GM18508 (cell line): ENCODE results near the gene PCAT6.

Experiments used
- ATAC-seq: cut with Tn5 transposase; IDR thresholded peaks from one replicate; pipeline ENCODE4 v1.9.1; 2021; ENCODE audit warnings: moderate number of reproducible peaks; ENCODE audit not compliant: insufficient read depth, unreplicated experiment

PCAT6 gene

DNA sequence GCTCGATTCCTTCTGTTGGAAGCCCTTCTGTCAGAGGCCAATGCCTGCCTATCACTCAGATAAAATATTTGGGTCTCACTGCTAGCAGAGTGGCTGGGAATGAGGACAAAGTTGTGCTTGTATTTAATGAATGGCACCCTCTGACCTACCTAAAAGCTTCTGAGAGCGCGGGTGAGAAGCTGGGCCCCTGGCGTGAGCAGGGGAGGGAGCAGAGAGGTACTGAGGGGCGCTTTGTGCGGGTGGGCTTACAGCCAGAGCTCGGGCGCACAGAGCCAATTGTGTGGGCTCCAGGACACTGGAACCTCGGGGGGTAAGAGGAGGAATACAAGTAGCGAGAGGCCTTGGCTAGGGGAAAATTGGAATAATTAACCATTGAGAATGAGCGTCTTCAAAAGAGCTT lies 32.3 kb downstream of the PCAT6 start:
- ATAC-seq: no peak

DNA sequence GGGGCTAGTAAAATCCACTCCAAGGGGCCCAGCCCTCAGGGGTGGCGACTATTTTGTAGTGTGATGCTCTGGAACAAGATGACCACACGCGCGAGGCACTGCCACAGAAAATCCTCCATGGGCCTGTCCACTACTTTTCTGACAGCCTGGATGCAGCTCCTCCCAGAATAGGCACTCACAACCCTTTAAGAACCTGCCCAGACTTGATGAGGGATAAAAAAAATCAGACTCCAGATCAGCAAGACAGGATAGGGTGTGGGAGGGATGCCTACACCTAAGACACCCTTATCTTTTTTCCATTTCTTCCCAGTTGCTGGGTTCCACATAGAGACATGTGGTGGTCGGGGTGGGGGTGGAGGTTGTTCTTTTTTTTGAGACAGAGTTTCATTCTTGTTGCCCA lies 33.5 kb downstream of the PCAT6 start:
- no peak for ATAC-seq

DNA sequence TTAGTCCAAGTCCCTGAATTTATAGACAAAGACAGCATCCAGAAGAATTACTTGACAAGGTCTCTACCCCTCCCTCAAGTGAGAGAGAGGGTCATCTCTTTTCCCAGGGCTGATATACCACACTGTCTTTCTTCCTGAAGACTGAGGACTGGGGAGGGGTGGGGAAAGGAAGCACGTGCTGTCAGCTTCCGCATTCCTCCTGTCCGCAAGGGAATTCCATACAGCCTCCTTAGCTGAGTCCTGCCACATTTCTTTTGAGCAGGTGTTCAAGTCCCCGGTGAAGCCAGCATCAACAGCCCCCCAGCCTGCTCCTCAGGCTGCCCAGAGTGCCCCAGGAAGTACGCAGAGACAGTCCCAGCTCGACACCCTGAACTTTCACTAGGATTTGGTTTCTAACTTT lies 34.2 kb downstream of the PCAT6 start:
- ATAC-seq: no peak

DNA sequence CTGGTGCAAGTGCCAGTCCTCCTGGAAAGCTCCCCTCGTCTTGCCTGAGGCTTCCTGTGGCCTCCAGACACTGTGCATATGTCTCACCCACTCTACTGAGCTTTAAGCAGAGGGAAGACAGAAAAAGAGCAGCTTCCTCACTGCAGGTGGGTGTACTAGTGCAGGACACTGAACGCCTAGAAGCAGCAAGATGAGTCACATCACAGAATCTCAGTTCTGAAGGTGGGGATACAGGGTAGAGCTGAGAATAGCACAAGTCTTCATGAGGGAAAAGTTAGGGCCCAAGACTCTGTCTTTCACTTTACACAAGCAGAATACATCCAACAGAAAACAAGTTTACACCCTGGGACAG lies 37.4 kb downstream of the PCAT6 start:
- ATAC-seq: no peak

DNA sequence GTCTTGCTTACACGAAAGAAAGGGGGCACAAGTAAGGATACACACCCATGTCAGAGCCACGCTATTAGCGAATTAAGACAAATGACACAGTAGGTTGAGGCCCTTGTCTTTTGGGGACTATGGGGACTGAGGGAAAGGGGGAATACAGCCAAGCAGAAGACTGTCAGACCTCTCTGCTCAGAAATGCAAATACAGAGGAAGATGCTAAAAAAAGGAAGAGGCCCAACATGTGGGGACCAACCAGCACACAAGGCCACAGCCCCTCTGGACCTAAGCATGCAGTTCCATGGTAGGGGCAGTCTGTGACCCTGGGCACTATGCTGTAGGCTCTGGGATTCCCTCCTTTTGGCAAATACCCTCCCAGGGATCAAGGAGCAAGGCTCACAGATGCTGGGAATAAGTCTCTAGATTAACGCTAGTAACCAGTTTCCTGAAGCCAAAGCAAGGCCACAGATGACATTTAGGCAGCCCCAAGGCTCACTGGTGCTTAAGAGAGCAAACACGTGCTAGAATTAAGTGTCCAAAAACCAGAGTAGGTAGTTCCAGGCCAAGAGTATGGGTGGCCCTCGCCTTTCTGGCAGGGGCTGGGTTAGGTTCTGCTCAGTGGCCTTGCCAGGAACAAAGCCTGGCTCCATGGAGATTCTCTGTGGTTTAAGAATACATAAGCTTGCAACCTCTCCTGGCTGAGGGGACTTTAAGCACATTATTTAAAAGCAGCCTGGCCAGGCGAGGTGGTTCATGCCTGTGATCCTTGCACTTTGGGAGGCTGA lies 40.0 kb downstream of the PCAT6 start:
- no peak for ATAC-seq

DNA sequence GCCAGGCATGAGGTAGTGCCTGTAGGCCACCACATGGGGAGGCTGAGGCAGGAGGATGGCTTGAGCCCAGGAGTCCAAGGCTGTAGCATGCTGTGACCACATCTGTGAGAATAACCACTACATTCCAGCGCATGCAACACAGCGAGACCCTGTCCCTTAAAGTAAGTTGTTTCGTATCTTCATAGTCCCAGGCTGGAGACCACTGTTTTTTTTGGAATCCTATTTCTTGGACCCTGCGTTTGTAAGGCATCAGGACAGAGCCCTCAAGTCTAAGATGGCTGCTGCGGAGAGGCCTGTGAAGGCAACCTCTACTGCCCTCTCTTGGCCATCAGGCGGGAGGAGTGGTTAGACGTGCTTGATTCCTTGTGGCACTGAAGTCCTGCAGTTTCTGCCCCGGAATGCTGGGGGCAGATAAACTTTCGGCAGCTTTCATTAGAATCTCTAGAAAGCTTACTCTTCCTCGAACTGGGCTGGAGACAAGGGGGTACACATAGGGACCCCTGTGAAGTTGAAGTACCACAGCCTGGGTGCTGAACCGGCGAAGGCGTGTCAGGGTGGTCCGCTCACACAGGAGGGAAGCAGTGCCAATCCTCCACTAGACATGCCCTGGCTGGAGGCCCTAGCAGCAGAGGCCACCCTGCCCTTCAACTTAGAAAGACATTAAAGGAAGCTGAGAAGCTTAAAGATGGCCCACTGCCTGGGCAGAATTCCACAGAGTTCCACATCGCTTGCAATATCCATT lies 41.6 kb downstream of the PCAT6 start:
- ATAC-seq: no peak

DNA sequence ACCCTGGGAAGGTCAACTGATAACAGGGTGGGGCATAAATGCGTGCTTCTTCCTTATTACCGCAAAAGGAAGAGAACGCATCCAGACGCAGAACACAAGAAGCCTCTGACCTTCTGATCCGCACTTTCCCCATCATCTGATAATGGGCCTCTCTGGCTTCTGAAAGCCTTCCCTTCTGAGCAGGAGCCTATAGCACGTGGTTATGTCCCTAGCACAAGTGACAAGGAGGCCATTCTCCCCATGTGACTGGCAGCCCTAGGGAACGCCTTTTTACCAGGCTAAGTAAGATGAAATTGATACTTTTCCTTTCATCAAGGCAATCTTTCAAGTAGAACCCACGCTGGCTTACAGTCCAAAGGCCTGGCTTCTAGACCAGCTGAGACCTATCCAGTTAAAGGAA lies 44.0 kb downstream of the PCAT6 start:
- no peak for ATAC-seq

DNA sequence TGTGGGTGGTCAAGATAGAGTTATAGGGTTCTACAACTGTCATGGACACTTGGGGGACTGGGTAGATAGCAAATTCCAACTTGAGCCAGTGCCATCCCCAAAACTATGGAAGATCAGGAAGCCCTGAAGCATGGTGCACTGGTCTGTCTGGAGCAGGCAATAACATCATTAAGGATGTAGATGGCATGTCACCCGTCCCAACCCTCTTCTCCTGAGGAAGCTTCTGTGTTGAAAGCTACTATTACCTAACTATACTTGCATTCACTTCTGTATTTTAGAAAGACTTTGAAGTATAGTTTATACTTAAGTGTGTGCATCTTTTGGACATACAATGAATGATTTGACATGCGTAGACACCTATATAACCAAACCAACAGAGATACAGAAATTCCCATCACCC lies 45.3 kb downstream of the PCAT6 start:
- no peak for ATAC-seq

DNA sequence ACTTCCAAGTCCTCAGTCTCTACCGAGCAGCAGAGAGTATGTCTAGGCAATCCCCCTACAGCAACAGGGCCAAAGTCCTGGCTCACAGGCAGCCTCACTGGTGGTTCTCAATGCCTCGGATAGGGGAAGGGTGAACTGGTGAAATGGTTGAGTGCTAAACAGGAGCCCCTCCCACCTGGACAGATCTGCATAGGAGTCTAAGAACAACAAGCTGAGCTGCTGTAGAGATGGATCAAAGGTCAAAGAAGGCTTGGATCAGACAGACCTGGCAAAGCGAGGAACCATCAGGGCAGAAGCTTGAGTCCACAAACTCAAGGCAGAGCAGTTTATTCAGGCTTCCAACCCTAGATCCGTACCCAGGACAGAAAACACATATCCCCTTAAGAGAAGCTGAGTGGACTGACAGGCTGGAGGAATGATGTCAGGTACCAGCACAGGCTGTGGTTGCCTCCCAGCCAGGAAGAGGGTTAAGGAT lies 46.4 kb downstream of the PCAT6 start:
- no peak for ATAC-seq

DNA sequence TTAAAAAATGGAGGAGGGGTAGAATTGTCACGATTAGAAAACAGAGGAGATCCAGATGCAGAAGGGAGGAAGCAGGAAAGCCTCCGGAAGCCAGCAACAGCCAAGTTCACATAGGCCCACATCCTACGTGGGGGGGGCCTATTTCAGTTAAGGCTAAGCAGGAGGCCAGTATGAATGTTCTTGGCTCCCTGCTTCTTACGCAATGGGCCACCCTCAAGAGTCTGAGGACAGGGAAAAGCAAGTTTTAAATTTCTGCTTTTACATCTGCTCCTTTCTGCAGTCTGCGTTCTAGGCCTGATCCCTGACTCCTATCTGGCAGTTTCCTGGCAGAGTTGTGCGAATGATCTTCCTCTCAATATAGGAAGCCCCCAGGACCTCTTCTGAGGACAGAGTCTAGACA lies 47.6 kb downstream of the PCAT6 start:
- no peak for ATAC-seq

DNA sequence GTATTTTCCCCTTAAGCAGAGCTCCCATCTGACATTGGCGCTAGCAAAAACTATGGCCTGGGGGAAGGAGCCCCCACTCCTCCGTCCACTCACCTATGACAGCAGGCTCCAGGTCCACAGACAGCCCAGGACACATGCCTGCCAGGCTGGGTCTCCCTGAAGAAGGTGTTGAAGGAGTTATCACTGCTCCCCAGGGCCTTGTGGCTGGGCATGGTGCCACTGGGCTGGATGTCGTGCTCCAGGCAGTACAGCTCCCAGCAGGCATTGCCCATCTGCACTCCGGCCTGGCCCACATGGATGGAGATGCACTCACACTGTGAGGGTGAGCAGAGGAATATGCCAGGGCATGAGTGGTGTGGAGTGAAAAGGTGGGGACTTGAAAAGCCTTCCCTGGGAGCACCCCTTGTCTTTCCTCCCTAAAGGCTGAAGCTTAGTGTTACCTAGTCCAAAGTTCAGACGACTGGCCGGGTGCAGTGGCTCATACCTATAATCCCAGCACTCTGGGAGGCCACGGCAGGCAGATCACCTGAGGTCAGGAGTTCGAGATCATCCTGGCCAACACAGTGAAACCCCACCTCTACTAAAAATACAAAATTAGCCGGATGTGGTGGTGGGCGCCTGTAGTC lies 48.1 kb downstream of the PCAT6 start:
- ATAC-seq: no peak

DNA sequence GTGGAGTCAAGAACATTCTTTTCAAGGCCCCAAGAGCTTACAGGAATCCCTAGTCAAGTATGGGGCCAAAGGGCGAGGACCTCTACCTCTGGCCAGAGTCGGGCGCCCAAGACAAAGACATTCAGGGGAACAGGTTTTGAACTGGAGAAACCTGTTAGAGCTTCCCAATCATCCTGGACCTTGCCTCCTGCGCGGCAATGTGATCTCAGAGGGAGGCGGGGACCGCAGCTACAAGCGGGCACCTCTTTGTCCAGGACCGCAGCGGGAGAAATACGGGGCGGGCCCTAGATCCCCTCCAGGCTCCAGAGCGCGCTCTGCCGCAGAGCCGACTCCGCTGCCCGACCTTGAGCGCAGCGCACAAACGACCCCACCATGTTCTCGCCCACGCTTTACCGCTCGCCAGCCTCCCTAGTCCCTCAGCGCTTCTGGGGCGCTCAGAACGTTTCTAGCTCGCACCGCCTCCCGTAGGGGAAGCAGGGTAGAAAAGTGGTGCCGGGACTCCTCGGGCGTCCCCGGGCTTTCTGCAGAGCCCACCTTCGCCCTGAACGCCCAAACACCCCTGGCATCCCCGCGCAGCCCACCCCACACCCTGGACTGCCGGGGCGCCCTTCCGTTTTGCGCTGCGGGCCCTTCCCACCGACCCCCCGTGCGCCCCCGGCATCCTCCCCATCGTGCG lies 50.1 kb downstream of the PCAT6 start:
- no peak for ATAC-seq
